HL-60 (cell line): ENCODE data around the gene SNTG2.

Source experiments
- GABPA ChIP-seq: IDR thresholded peaks from 2 replicates; pipeline ENCODE4 v1.6.1; 2012; ENCODE audit warnings: low read depth
- POLR2AphosphoS5 ChIP-seq: IDR thresholded peaks from 2 replicates; pipeline ENCODE4 v1.6.1; 2012; ENCODE audit warnings: low read depth
- SPI1 ChIP-seq: IDR thresholded peaks from 2 replicates; pipeline ENCODE4 v1.6.1; 2012; ENCODE audit warnings: low read depth, mild to moderate bottlenecking, borderline replicate concordance
- TF ChIP-seq, protein P1 (sequence below): IDR thresholded peaks from one replicate; pipeline ENCODE4 v1.5.1; 2011; ENCODE audit warnings: low read length, control low read depth, inconsistent platforms; ENCODE audit not compliant: insufficient read depth
- TF ChIP-seq, protein P2 (sequence below): IDR thresholded peaks from 2 replicates; pipeline ENCODE4 v1.6.1; 2012; ENCODE audit warnings: low read depth; ENCODE audit not compliant: insufficient replicate concordance

DNA sequence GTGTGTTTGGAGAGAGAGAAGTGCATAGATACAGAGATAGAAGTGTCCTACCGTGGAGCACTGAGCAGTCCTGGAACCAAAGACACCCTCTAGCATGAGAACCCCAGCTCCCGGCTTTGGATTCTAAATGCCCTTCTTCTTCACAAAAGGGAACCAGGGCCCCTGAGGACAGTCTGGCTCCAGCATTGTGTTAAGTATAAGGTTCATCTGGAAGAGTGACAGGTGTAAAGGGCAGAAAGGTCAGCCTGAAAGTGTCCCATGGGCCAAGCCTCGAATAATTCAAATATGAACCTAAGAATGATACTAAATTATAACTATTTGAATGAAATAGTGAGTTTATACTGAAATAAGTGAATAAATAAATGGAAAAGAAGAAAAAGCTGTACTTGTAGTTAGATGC is 109.7 kb downstream of the SNTG2 start:
- TF ChIP-seq, protein P1, sequence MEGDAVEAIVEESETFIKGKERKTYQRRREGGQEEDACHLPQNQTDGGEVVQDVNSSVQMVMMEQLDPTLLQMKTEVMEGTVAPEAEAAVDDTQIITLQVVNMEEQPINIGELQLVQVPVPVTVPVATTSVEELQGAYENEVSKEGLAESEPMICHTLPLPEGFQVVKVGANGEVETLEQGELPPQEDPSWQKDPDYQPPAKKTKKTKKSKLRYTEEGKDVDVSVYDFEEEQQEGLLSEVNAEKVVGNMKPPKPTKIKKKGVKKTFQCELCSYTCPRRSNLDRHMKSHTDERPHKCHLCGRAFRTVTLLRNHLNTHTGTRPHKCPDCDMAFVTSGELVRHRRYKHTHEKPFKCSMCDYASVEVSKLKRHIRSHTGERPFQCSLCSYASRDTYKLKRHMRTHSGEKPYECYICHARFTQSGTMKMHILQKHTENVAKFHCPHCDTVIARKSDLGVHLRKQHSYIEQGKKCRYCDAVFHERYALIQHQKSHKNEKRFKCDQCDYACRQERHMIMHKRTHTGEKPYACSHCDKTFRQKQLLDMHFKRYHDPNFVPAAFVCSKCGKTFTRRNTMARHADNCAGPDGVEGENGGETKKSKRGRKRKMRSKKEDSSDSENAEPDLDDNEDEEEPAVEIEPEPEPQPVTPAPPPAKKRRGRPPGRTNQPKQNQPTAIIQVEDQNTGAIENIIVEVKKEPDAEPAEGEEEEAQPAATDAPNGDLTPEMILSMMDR = no peak
- TF ChIP-seq, protein P2, sequence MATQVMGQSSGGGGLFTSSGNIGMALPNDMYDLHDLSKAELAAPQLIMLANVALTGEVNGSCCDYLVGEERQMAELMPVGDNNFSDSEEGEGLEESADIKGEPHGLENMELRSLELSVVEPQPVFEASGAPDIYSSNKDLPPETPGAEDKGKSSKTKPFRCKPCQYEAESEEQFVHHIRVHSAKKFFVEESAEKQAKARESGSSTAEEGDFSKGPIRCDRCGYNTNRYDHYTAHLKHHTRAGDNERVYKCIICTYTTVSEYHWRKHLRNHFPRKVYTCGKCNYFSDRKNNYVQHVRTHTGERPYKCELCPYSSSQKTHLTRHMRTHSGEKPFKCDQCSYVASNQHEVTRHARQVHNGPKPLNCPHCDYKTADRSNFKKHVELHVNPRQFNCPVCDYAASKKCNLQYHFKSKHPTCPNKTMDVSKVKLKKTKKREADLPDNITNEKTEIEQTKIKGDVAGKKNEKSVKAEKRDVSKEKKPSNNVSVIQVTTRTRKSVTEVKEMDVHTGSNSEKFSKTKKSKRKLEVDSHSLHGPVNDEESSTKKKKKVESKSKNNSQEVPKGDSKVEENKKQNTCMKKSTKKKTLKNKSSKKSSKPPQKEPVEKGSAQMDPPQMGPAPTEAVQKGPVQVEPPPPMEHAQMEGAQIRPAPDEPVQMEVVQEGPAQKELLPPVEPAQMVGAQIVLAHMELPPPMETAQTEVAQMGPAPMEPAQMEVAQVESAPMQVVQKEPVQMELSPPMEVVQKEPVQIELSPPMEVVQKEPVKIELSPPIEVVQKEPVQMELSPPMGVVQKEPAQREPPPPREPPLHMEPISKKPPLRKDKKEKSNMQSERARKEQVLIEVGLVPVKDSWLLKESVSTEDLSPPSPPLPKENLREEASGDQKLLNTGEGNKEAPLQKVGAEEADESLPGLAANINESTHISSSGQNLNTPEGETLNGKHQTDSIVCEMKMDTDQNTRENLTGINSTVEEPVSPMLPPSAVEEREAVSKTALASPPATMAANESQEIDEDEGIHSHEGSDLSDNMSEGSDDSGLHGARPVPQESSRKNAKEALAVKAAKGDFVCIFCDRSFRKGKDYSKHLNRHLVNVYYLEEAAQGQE = no peak
- TF ChIP-seq GABPA (no peak), POLR2AphosphoS5 (no peak), SPI1 (no peak)
